ENCODE results near the gene DYNLRB1.
A peak's percentile ranks its signal among the peaks of the same experiment; 100 is the strongest.

Gene DYNLRB1

GRCh38 chr20:34561661-34562060 is 45.4 kb downstream of the DYNLRB1 start:
- in situ Hi-C loops (cut with HindIII; ENCODE audit: low sequenced_read_pairs): no loop called here
- DNase-seq (ENCODE audit: low read depth, low spot score): no peak
- TF ChIP-seq CTCF (IDR thresholded peaks at IDR 0.05; ENCODE audit: low read depth, low read length): no peak
- no peak overlapping the region for H3K4me3 ChIP-seq (ENCODE audit: low read depth, low read length)

- H3K4me3 ChIP-seq (ENCODE audit: low read depth, low read length): no peak overlapping the region
- peak; percentile 52 for TF ChIP-seq CTCF (IDR thresholded peaks at IDR 0.05; ENCODE audit: low read depth, low read length)
- in situ Hi-C loops (cut with HindIII; ENCODE audit: low sequenced_read_pairs): no loop called here
- no peak for DNase-seq (ENCODE audit: low read depth, low spot score)
Measured at GRCh38 chr20:34562641-34563040, 46.4 kb downstream of the DYNLRB1 start.

GRCh38 chr20:34564833-34565232 is 48.6 kb downstream of the DYNLRB1 start:
- in situ Hi-C loops (cut with HindIII; ENCODE audit: low sequenced_read_pairs): no loop called here
- TF ChIP-seq CTCF (IDR thresholded peaks at IDR 0.05; ENCODE audit: low read depth, low read length): no peak
- DNase-seq (ENCODE audit: low read depth, low spot score): no peak
- H3K4me3 ChIP-seq (ENCODE audit: low read depth, low read length): no peak overlapping the region

- DNase-seq (ENCODE audit: low read depth, low spot score): no peak
- in situ Hi-C loops (cut with HindIII; ENCODE audit: low sequenced_read_pairs): no loop called here
- H3K4me3 ChIP-seq (ENCODE audit: low read depth, low read length): no peak overlapping the region
- TF ChIP-seq CTCF (IDR thresholded peaks at IDR 0.05; ENCODE audit: low read depth, low read length): no peak
Measured at GRCh38 chr20:34566978-34567891, 51.0 kb downstream of the DYNLRB1 start.

GRCh38 chr20:34567892-34568865 is 52.0 kb downstream of the DYNLRB1 start:
- no peak for TF ChIP-seq CTCF (IDR thresholded peaks at IDR 0.05; ENCODE audit: low read depth, low read length)
- no peak for DNase-seq (ENCODE audit: low read depth, low spot score)

GRCh38 chr20:34569598-34569997 is 53.4 kb downstream of the DYNLRB1 start:
- in situ Hi-C loops (cut with HindIII; ENCODE audit: low sequenced_read_pairs): no loop called here
- no peak for DNase-seq (ENCODE audit: low read depth, low spot score)
- H3K4me3 ChIP-seq (ENCODE audit: low read depth, low read length): no peak overlapping the region
- TF ChIP-seq CTCF (IDR thresholded peaks at IDR 0.05; ENCODE audit: low read depth, low read length): no peak

More at GRCh38 chr20:34567892-34568865, 52.0 kb downstream of the DYNLRB1 start:
- no peak overlapping the region for H3K4me3 ChIP-seq (ENCODE audit: low read depth, low read length)
- in situ Hi-C loops (cut with HindIII; ENCODE audit: low sequenced_read_pairs): no loop called here
